Endothelial cell of umbilical vein (primary cell): Measurements from ENCODE around the gene ACAA2. TPM values are rescaled to one million over a fixed set of nuclear protein-coding genes. Genes with fewer than 3 reads are reported as not detected.

ENCODE experiments used
- BruUV-seq: library from RNA; stranded (reverse); fragments of 400-500 nt; replicated peaks from 2 replicates; lab custom pipeline; 2021; lab: Mats Ljungman, UMichigan
- CTCF ChIA-PET: fragments of 300-600, 350-600 bp; sonication (Branson Sonifier 250); formaldehyde crosslinking; loops from one replicate; lab custom pipeline; 2021; ENCODE audit warnings: antibody characterized with exemption, inconsistent platforms; lab: Charles Lee
- POLR2A ChIA-PET: fragments of 300-600, 350-600 bp; sonication (Branson Sonifier 250); formaldehyde crosslinking; loops from one replicate; lab custom pipeline; 2021; ENCODE audit warnings: antibody characterized with exemption, inconsistent platforms; lab: Charles Lee
- DNase-seq: peaks from one replicate; pipeline ENCODE4 v3.0.0-alpha.2; 2011; ENCODE audit warnings: low read depth, low spot score
- FAIRE-seq: peaks from 2 replicates; lab custom pipeline; 2011; peaks lifted over from hg19 to GRCh38; lab: Jason Lieb, UNC
- H2AFZ ChIP-seq: 2 replicates; pipeline ENCODE4 v1.6.0; 2012; ENCODE audit warnings: low read depth, low read length, control low read depth, inconsistent platforms
- H3K27ac ChIP-seq: 2 replicates; pipeline ENCODE4 v1.5.1; 2011; ENCODE audit warnings: low read depth, mild to moderate bottlenecking, control low read depth, low read length, moderate library complexity; ENCODE audit not compliant: insufficient read depth
- H3K27me3 ChIP-seq, 2 experiments: 2 replicates each; pipeline versions ENCODE4 v1.6.0 to v1.6.1; 2011; ENCODE audit warnings: low read length in 2 of 2, mixed read lengths in 1 of 2; ENCODE audit not compliant: control insufficient read depth in 2 of 2, insufficient read depth in 2 of 2
- H3K36me3 ChIP-seq, 2 experiments: 2 replicates in 1 of 2; 3 replicates in 1 of 2; pipeline ENCODE4 v1.5.1; 2011; ENCODE audit warnings: low read length in 2 of 2, mild to moderate bottlenecking in 1 of 2, moderate library complexity in 1 of 2; ENCODE audit not compliant: control insufficient read depth in 2 of 2, insufficient read depth in 2 of 2; ENCODE audit errors: extremely low read depth in 1 of 2
- H3K4me1 ChIP-seq: 3 replicates; pipeline ENCODE4 v1.5.1; 2011; ENCODE audit warnings: mild to moderate bottlenecking, low read length; ENCODE audit not compliant: control insufficient read depth, insufficient read depth; ENCODE audit errors: extremely low read depth
- H3K4me2 ChIP-seq: 2 replicates; pipeline ENCODE4 v1.6.1; 2011; ENCODE audit warnings: low read length, control low read depth, mixed read lengths; ENCODE audit not compliant: insufficient read depth
- H3K4me3 ChIP-seq, 3 experiments: fragments of 200-600 bp in 1 of 3; sonication (generic), shearing (Covaris generic) in 1 of 3; replicated peaks in 1 of 3; 2 replicates each; pipeline ENCODE4 v1.5.1; 2011 to 2016; ENCODE audit warnings: control low read depth in 3 of 3, low read length in 3 of 3, mild to moderate bottlenecking in 2 of 3, inconsistent platforms in 1 of 3, low read depth in 1 of 3, moderate library complexity in 1 of 3; ENCODE audit not compliant: insufficient read depth in 1 of 3
- H3K79me2 ChIP-seq: 2 replicates; pipeline ENCODE4 v1.6.0; 2012; ENCODE audit warnings: low read length, inconsistent platforms; ENCODE audit not compliant: control insufficient read depth, insufficient read depth
- H3K9ac ChIP-seq: replicated peaks from 2 replicates; pipeline ENCODE3; 2011; ENCODE audit warnings: low read length, control low read depth; ENCODE audit not compliant: insufficient read depth; ENCODE audit errors: extremely low read depth
- H3K9me1 ChIP-seq: replicated peaks from 3 replicates; pipeline ENCODE4 v1.6.0; 2011; ENCODE audit warnings: mild to moderate bottlenecking, low read length; ENCODE audit not compliant: control insufficient read depth, insufficient read depth; ENCODE audit errors: extremely low read depth
- H3K9me3 ChIP-seq: replicated peaks from 2 replicates; pipeline ENCODE4 v1.5.1; 2012; ENCODE audit warnings: low read length, inconsistent platforms; ENCODE audit not compliant: control insufficient read depth, insufficient read depth
- H4K20me1 ChIP-seq: replicated peaks from 2 replicates; pipeline ENCODE3; 2011; ENCODE audit warnings: mild to moderate bottlenecking, low read length; ENCODE audit not compliant: control insufficient read depth, insufficient read depth; ENCODE audit errors: extremely low read depth
- CTCF ChIP-seq, 2 donors: IDR thresholded peaks; 1 replicate in 1 of 2; 2 replicates in 1 of 2; pipeline ENCODE4 v1.5.1; 2011; ENCODE audit warnings: low read length in 2 of 2, mild to moderate bottlenecking in 2 of 2, moderate library complexity in 2 of 2, control low read depth in 1 of 2, inconsistent platforms in 1 of 2, low read depth in 1 of 2; ENCODE audit not compliant: insufficient read depth in 1 of 2; ENCODE audit errors: extremely low read depth in 1 of 2
- EZH2 ChIP-seq: IDR thresholded peaks from 2 replicates; pipeline ENCODE4 v1.6.1; 2012; ENCODE audit warnings: borderline replicate concordance, low read depth, mild to moderate bottlenecking, moderate library complexity, low read length, inconsistent platforms; ENCODE audit not compliant: severe bottlenecking
- FOS ChIP-seq: IDR thresholded peaks from 2 replicates; pipeline ENCODE4 v1.6.1; 2011; ENCODE audit warnings: mild to moderate bottlenecking, low read length, moderate library complexity, borderline replicate concordance; ENCODE audit not compliant: insufficient read depth
- GATA2 ChIP-seq: IDR thresholded peaks from 2 replicates; pipeline ENCODE4 v1.7.0; 2011; ENCODE audit warnings: low read depth, mild to moderate bottlenecking, moderate library complexity, mixed read lengths, low read length; ENCODE audit not compliant: insufficient read length, insufficient read depth
- JUN ChIP-seq: IDR thresholded peaks from 2 replicates; pipeline ENCODE4 v1.6.1; 2011; ENCODE audit warnings: borderline replicate concordance, low read depth; ENCODE audit not compliant: insufficient read length, insufficient read depth
- MAX ChIP-seq: IDR thresholded peaks from 2 replicates; pipeline ENCODE4 v1.6.1; 2011; ENCODE audit not compliant: insufficient read depth, insufficient read length
- MYC ChIP-seq: IDR thresholded peaks from one replicate; pipeline ENCODE4 v1.6.1; 2011; ENCODE audit warnings: mild to moderate bottlenecking, low read depth, low read length
- POLR2A ChIP-seq: IDR thresholded peaks from 2 replicates; pipeline ENCODE4 v1.6.1; 2012; ENCODE audit warnings: low read depth, mild to moderate bottlenecking, control low read depth, low read length
- POLR2AphosphoS5 ChIP-seq: IDR thresholded peaks from 2 replicates; pipeline ENCODE4 v1.6.1; 2012; ENCODE audit warnings: low read depth, mild to moderate bottlenecking, control low read depth, low read length, moderate library complexity; ENCODE audit not compliant: insufficient read depth
- dilution Hi-C: fragments of 300-500 bp; cut with MboI; formaldehyde crosslinking; loops from one replicate; pipeline ENCODE4 v1.15.0; 2019; ENCODE audit warnings: low sequenced_read_pairs; ENCODE audit not compliant: extremely low pct_ligation_motif_present
- intact Hi-C: fragments of 100-400 bp; cut with micrococcal nuclease; formaldehyde crosslinking; loops from one replicate; pipeline ENCODE4 v1.10.0; 2022
- polyA plus RNA-seq, 4 experiments: library from polyadenylated mRNA; depleted of rRNA in 3 of 4; stranded (reverse) in 3 of 4; unstranded in 1 of 4; fragments of >200 nt; gene quantifications; 2 replicates each; pipeline versions ENCODE4 v1.2.1 to v1.2.3, GENCODE V29; 2011 to 2012; ENCODE audit warnings: missing spikeins in 1 of 4
- total RNA-seq: library from RNA; stranded (reverse); gene quantifications from 2 replicates; pipeline ENCODE4 v1.2.3, GENCODE V29; 2021

Gene ACAA2
- total and polyA plus RNA-seq, 2 donors (not counting 3 experiments of a cell fraction or from before 2014, with no cell fraction given): 18.6 to 44.9 TPM

DNA sequence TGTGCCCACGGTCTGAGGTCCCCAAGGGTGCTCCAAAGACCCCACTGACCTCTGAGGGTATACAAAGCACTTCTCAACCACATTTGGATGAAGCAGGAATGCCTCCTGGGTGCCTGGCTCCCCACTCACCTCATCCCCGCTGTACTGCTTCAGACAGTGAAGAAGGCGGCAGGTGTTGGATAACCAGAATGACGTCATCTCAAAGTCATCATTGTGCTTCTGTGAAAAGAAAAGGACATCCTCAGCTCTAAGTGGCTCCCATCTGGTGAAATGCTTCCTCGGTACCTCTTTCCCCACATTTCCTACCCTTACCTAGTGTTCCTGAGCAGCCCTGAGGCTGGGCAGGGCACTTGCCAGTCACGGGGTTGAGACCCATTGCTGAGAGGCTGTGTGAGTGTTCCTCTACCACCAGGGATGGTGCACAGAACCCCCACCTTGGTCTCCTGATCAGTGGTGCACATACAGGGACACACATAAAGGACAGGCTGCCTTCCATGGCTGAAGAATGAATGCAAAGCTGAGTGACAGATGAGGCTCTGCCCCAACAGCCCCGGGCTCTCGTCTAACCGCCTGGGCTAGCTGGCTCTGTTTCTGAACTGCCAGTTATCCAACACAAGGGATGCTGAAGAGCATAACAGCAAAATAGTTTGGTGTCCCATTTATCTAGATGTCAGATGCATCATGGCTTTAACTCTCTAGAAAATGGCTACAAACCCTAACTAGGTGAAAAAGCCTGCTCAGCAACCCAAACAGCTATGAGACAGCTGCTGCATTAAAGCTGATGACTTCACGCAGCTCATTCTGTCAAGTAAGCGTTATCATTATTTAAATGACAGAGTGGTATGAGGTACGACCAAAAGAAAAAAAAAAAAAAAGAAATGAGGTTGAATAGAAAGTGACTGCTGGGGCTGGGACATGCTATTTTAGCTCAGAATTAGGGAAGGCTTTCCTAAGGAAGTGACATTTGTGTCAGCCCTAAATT lies 28.2 kb upstream of the ACAA2 start:
- Histone ChIP-seq H2AFZ (no peak overlapping the region), H3K27ac (no peak overlapping the region), H3K27me3 (no peaks in the 10 kb centered on the region), H3K9ac (no peak overlapping the region), H3K79me2 (no peaks in the 10 kb centered on the region), H3K36me3 (no peaks in the 10 kb centered on the region), H3K9me1 (no peaks in the 10 kb centered on the region), H3K4me1 (no peaks in the 10 kb centered on the region), H4K20me1 (no peaks in the 10 kb centered on the region), H3K4me3 (no peak overlapping the region), H3K9me3 (no peaks in the 10 kb centered on the region), H3K4me2 (no peak overlapping the region)
- intact Hi-C loops (no loop called here), dilution Hi-C loops (no loop called here)
- no peak for FAIRE-seq
- no peak for DNase-seq
- ChIA-PET POLR2A (no interaction called here), CTCF (interaction anchor here (0.6 to 1.4 kb wide), 3 partner anchors 16 to 33 kb away, joined by 3 to 6 read pairs (median 3); no protein-coding TSS in a partner anchor)
- no TSS peak for BruUV-seq
- TF ChIP-seq JUN (no peak), MYC (no peak), MAX (no peak), FOS (no peak), POLR2AphosphoS5 (no peak), EZH2 (no peak), CTCF (IDR thresholded peaks at IDR 0.05; ENCODE audit: extremely low read depth in 1 of 2, insufficient read depth in 1 of 2, low read depth in 1 of 2, low read length in 2 of 2) (no peak), GATA2 (no peak), POLR2A (no peak)
